ENCODE data around the gene MYOZ2.

The MYOZ2 gene

GRCh38 chr4:119210775-119211174, 75.1 kb downstream of the MYOZ2 start:
- DNase-seq (ENCODE audit: extremely low read depth, low read depth): no peak
- TF ChIP-seq CTCF (IDR thresholded peaks at IDR 0.05; ENCODE audit: low read depth, low read length): no peak

- no peak for DNase-seq (ENCODE audit: extremely low read depth, low read depth)
- TF ChIP-seq CTCF (IDR thresholded peaks at IDR 0.05; ENCODE audit: low read depth, low read length): no peak
Measured at GRCh38 chr4:119211867-119212233, 76.2 kb downstream of the MYOZ2 start.

GRCh38 chr4:119212234-119212963, 76.8 kb downstream of the MYOZ2 start, which contains the start of gene USP53:
Gene USP53, plus strand, starts transcription at chr4:119212713. Its CDS starts 27,047 bp downstream, at chr4:119239760.
- TF ChIP-seq CTCF (IDR thresholded peaks at IDR 0.05; ENCODE audit: low read depth, low read length): no peak
- peak; percentile 93 for DNase-seq (ENCODE audit: extremely low read depth, low read depth)

- DNase-seq (ENCODE audit: extremely low read depth, low read depth): peak; percentile 85
- peak; percentile 44 for TF ChIP-seq CTCF (IDR thresholded peaks at IDR 0.05; ENCODE audit: low read depth, low read length)
Measured at GRCh38 chr4:119212964-119213606, 77.5 kb downstream of the MYOZ2 start.

GRCh38 chr4:119218093-119218492, 82.5 kb downstream of the MYOZ2 start:
- DNase-seq (ENCODE audit: extremely low read depth, low read depth): no peak
- no peak for TF ChIP-seq CTCF (IDR thresholded peaks at IDR 0.05; ENCODE audit: low read depth, low read length)

GRCh38 chr4:119221412-119221811, 85.8 kb downstream of the MYOZ2 start:
- DNase-seq (ENCODE audit: extremely low read depth, low read depth): no peak
- no peak for TF ChIP-seq CTCF (IDR thresholded peaks at IDR 0.05; ENCODE audit: low read depth, low read length)

- TF ChIP-seq CTCF (IDR thresholded peaks at IDR 0.05; ENCODE audit: low read depth, low read length): no peak
- DNase-seq (ENCODE audit: extremely low read depth, low read depth): no peak
Measured at GRCh38 chr4:119227690-119228089, 92.1 kb downstream of the MYOZ2 start.

Data from AG09319 (cell line).